Lung (tissue), 12 donors: ENCODE data around the gene ABR. TPM values are rescaled to one million over a fixed set of nuclear protein-coding genes. Genes with fewer than 3 reads are reported as not detected.

Experiments
- ATAC-seq: fragments of 200-7000 bp; cut with Tn5 transposase; one replicate; pipeline ENCODE4 v1.9.1; 2020; ENCODE audit warnings: moderate number of reproducible peaks; ENCODE audit not compliant: insufficient read depth, low FRiP score
- DNase-seq, 3 donors: peaks; one replicate each; pipeline ENCODE4 v3.0.0-alpha.2; 2013 to 2017
- H3K27ac ChIP-seq, 2 donors: one replicate each; pipeline ENCODE4 v1.5.1; 2013; ENCODE audit warnings: mild to moderate bottlenecking in 2 of 2, moderate library complexity in 2 of 2, control low read depth in 1 of 2, inconsistent platforms in 1 of 2, low read depth in 1 of 2, low read length in 1 of 2
- H3K27me3 ChIP-seq, 3 donors: one replicate each; pipeline ENCODE4 v1.5.1; 2013; ENCODE audit warnings: low read length in 2 of 3; ENCODE audit not compliant: control insufficient read depth in 3 of 3, insufficient read depth in 3 of 3
- H3K36me3 ChIP-seq, 4 donors: one replicate each; pipeline ENCODE4 v1.5.1; 2013; ENCODE audit warnings: low read length in 4 of 4, mild to moderate bottlenecking in 1 of 4, moderate library complexity in 1 of 4; ENCODE audit not compliant: control insufficient read depth in 4 of 4, insufficient read depth in 4 of 4
- H3K4me1 ChIP-seq, 5 donors: one replicate each; pipeline ENCODE4 v1.5.1; 2013; ENCODE audit warnings: low read length in 5 of 5, mild to moderate bottlenecking in 2 of 5, moderate library complexity in 1 of 5; ENCODE audit not compliant: control insufficient read depth in 5 of 5, insufficient read depth in 5 of 5
- H3K4me3 ChIP-seq: one replicate; pipeline ENCODE4 v1.5.1; 2013; ENCODE audit warnings: mild to moderate bottlenecking, control low read depth, moderate library complexity
- H3K9ac ChIP-seq, 2 donors: one replicate each; pipeline ENCODE4 v1.5.1; 2013; ENCODE audit warnings: low read length in 2 of 2, control low read depth in 1 of 2; ENCODE audit not compliant: insufficient read depth in 1 of 2
- H3K9me3 ChIP-seq, 4 donors: one replicate each; pipeline ENCODE4 v1.5.1; 2013; ENCODE audit warnings: low read length in 3 of 4, mild to moderate bottlenecking in 1 of 4, moderate library complexity in 1 of 4; ENCODE audit not compliant: control insufficient read depth in 4 of 4, insufficient read depth in 3 of 4
- WGBS, 2 donors: extraction: QIAGEN DNeasy Blood & Tissue Kit; methylation state at CpG; one replicate each; pipeline ENCODE4 v1.1.7; 2013; 5-methylcytosine and 5-hydroxymethylcytosine counted together
- polyA plus RNA-seq, 2 donors: library from polyadenylated mRNA; stranded (reverse); fragments of 200-250 nt; gene quantifications; one replicate each; pipeline ENCODE4 v1.2.1, GENCODE V29; 2013
- total RNA-seq, 2 donors: library from RNA; depleted of rRNA in 1 of 2; stranded (reverse); fragments of >200 nt in 1 of 2; gene quantifications; one replicate each; pipeline ENCODE4 v1.2.1, GENCODE V29; 2014 to 2021
- TF ChIP-seq, protein P1 (sequence below): IDR thresholded peaks from 2 replicates; pipeline ENCODE4 v1.5.1; 2012; ENCODE audit warnings: mild to moderate bottlenecking; ENCODE audit errors: control extremely low read depth, extremely low read depth
- donor health status: control.
- donor health status: control.
- donor health status: Bipolar disorder and iron deficiency.
- donor health status: healthy.
- donor health status: DM: yes; HTN: yes; CAD: no.

The ABR gene
- total and polyA plus RNA-seq, 4 donors: 54.8 to 187 (median 70.2) TPM

DNA sequence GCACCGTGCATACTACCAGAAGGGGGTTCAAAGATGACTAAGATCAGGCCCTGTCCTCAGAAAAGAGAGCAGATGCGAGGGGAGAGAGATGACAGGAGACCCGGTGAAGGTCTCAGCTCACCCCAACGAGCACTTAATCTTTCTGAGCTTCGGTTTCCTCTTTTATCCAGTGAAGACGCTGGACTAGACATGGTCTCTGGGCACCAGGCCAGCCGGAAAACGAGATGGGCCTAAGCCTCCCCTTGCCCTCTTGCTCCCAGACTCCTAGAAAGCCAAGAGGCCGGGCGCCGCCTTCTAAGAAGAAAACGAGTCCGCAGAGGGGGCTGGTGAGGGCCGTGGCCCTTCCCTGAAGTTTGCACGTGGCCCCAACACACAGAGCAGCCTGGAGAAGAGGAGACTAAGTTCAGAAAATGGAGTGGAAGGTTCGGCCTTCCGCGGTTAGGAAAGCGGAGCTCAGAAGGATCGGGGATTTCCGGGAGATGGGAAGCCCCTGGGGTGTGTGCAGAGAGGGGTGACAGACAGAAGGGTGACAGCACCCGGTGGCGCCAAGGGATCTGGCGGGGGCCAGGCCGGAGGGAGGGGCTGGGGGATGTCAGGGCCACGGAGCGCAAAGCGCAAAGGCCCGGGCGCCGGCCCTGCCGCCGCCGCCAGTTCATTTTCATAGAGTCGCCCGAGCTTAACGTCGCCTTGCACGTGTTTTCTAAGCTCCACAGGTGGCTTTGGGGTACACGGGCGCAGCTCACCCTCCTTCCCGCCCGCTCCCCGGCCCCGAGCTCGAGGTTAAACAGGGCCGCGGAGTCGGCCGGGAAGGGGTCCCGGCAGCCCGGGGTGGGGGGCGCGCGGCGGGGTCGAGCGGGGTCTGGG lies 48.4 kb upstream of the ABR start:
- H3K36me3 ChIP-seq: peaks cover 0 to 1% (median 0%) of the 10 kb centered on the region in 4 donors
- ATAC-seq (no peak), DNase-seq (peak in 2 of 3 donors; percentile 23 to 44)
- WGBS, 2 donors: 8 to 9% methylated on average over 56 to 58 of the region's 58 CpGs
- H3K9ac ChIP-seq: no peak overlapping the region
- H3K9me3 ChIP-seq: peaks cover 0 to 7% (median 0%) of the 10 kb centered on the region in 4 donors
- peak overlapping the region in 1 of 2 donors; percentile 17 for H3K27ac ChIP-seq
- peak overlapping the region; percentile 35 for H3K4me3 ChIP-seq
- peaks cover 0 to 19% (median 0%) of the 10 kb centered on the region in 5 donors for H3K4me1 ChIP-seq
- TF ChIP-seq, protein P1, sequence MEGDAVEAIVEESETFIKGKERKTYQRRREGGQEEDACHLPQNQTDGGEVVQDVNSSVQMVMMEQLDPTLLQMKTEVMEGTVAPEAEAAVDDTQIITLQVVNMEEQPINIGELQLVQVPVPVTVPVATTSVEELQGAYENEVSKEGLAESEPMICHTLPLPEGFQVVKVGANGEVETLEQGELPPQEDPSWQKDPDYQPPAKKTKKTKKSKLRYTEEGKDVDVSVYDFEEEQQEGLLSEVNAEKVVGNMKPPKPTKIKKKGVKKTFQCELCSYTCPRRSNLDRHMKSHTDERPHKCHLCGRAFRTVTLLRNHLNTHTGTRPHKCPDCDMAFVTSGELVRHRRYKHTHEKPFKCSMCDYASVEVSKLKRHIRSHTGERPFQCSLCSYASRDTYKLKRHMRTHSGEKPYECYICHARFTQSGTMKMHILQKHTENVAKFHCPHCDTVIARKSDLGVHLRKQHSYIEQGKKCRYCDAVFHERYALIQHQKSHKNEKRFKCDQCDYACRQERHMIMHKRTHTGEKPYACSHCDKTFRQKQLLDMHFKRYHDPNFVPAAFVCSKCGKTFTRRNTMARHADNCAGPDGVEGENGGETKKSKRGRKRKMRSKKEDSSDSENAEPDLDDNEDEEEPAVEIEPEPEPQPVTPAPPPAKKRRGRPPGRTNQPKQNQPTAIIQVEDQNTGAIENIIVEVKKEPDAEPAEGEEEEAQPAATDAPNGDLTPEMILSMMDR: no peak
- peaks cover 0 to 46% (median 37%) of the 10 kb centered on the region in 3 donors for H3K27me3 ChIP-seq

DNA sequence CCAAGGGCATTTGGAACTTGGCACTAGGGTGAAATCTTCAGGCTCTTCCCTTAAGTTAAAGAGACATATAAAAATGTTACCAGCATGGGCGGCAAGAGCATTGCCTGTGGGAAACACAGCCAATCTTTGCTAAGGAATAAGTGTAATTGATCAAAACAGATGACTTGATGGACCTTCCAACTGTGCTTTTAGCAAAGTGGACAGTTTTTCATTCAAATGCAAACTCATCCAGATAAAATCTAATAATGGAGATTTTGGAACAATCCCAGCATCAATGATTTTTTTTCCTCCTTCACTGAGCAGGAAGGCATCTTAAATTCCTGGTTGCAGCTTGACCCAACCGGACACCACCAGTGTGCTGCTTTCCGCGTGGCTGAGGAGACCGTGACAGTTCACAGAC lies 47.6 kb upstream of the ABR start:
- 80 to 84% methylated on average over 5 of the region's 5 CpGs for WGBS, 2 donors
- Histone ChIP-seq H3K27ac (no peak overlapping the region), H3K9ac (no peak overlapping the region), H3K4me1 (peaks cover 0 to 17% (median 0%) of the 10 kb centered on the region in 5 donors), H3K9me3 (peaks cover 0 to 4% (median 0%) of the 10 kb centered on the region in 4 donors), H3K4me3 (no peak overlapping the region), H3K36me3 (peaks cover 0 to 1% (median 0%) of the 10 kb centered on the region in 4 donors), H3K27me3 (peaks cover 0 to 46% (median 37%) of the 10 kb centered on the region in 3 donors)
- ATAC-seq (no peak), DNase-seq (no peak)
- TF ChIP-seq, protein P1: no peak

DNA sequence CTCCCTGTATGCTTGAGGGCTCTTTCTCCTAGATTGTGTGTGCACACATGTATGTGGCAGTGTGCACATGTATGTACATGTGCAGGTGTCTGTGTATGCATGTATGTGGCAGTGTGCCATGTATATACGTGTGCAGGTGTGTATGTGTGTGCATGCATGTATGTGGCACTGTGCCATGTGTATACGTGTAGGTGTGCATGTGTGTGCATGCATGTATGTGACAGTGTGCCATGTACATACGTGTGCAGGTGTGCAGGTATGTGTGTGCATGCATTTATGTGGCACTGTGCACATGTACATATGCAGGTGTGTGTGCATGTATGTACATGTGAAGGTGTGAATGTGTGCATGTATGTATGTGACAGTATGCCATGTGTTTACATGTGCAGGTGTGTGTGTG lies 46.5 kb upstream of the ABR start:
- no peak overlapping the region for H3K9ac ChIP-seq
- H3K36me3 ChIP-seq: peaks cover 0 to 1% (median 0%) of the 10 kb centered on the region in 4 donors
- H3K27ac ChIP-seq: no peak overlapping the region
- H3K4me1 ChIP-seq: peaks cover 0 to 13% (median 0%) of the 10 kb centered on the region in 5 donors
- ATAC-seq (no peak), DNase-seq (no peak)
- peaks cover 0 to 42% (median 31%) of the 10 kb centered on the region in 3 donors for H3K27me3 ChIP-seq
- H3K4me3 ChIP-seq: no peak overlapping the region
- H3K9me3 ChIP-seq: peaks cover 0 to 4% (median 0%) of the 10 kb centered on the region in 4 donors
- TF ChIP-seq, protein P1: no peak
- WGBS, 2 donors: 83 to 85% methylated on average over 3 of the region's 3 CpGs
